Measurements from ENCODE around the gene SMIM28.

- no peak for TF ChIP-seq CTCF (conservative IDR thresholded peaks at IDR 0.05 in 1 of 2, IDR thresholded peaks at IDR 0.05 in 1 of 2; ENCODE audit: low read depth in 1 of 2, low read length in 2 of 2)
- TF ChIP-seq EZH2 (IDR thresholded peaks at IDR 0.05; ENCODE audit: low read length, missing control alignments), result no peak
These were observed 758 bp downstream of the SMIM28 start for GRCh38 chr6:138378463-138378862.

All from fibroblast of lung (primary cell).